Adrenal gland (tissue), 12 donors: ENCODE data around the gene NSMF. TPM values are rescaled to one million over a fixed set of nuclear protein-coding genes. Genes with fewer than 3 reads are reported as not detected.

Source experiments
- DNase-seq, 7 donors: peaks; one replicate each; pipeline ENCODE4 v3.0.0-alpha.2; 2019 to 2020
- H3K27ac ChIP-seq, 5 donors: fragments of 200-600 bp; sonication (generic) in 4 of 5; 1 replicate in 3 of 5; 2 replicates in 2 of 5; pipeline versions ENCODE4 v1.5.1 to v1.8.0; 2016 to 2020; ENCODE audit warnings: mild to moderate bottlenecking in 1 of 5
- H3K27me3 ChIP-seq: fragments of 200-600 bp; 2 replicates; pipeline ENCODE4 v1.8.0; 2021
- H3K36me3 ChIP-seq, 2 donors: fragments of 200-600 bp; replicated peaks in 1 of 2; 1 replicate in 1 of 2; 2 replicates in 1 of 2; pipeline versions ENCODE4 v1.5.1 to v1.8.0; 2018 to 2022
- H3K4me1 ChIP-seq, 2 donors: fragments of 200-600 bp; replicated peaks in 1 of 2; 1 replicate in 1 of 2; 2 replicates in 1 of 2; pipeline versions ENCODE4 v1.5.1 to v1.8.0; 2018 to 2021
- H3K4me3 ChIP-seq, 4 donors: fragments of 200-600 bp; sonication (generic) in 3 of 4; one replicate each; pipeline ENCODE4 v1.5.1; 2016 to 2018
- H3K9me3 ChIP-seq, 3 donors: fragments of 200-600 bp; sonication (generic) in 1 of 3; replicated peaks in 1 of 3; 1 replicate in 2 of 3; 2 replicates in 1 of 3; pipeline versions ENCODE4 v1.5.1 to v1.8.0; 2016 to 2021
- POLR2A ChIP-seq, 2 donors: fragments of 450-650 bp; IDR thresholded peaks; one replicate each; pipeline ENCODE4 v1.6.1; 2017; ENCODE audit warnings: antibody characterized with exemption in 2 of 2, mild to moderate bottlenecking in 2 of 2, moderate library complexity in 1 of 2
- WGBS, 4 donors: extraction: QIAGEN DNeasy Blood & Tissue Kit in 2 of 4; methylation state at CpG; one replicate each; pipeline versions ENCODE4 v1.1.5 to v1.1.7; 2013 to 2017; 5-methylcytosine and 5-hydroxymethylcytosine counted together
- intact Hi-C, 2 donors: fragments of 100-400 bp; cut with DNase I; formaldehyde crosslinking; loops; one replicate each; pipeline versions ENCODE4 v1.14.1 to v1.15.0; 2022 to 2023
- polyA plus RNA-seq, 3 donors: library from polyadenylated mRNA; stranded (reverse); fragments of 200-250 nt in 2 of 3; fragments of 350-450 nt in 1 of 3; fragmentation: Illumina TruSeq in 1 of 3; extraction: RNeasy Lipid Tissue Mini Kit (QIAGEN cat#74804) in 1 of 3; gene quantifications; one replicate each; pipeline ENCODE4 v1.2.3, GENCODE V29; 2013 to 2014
- total RNA-seq, 9 donors: library from RNA; depleted of rRNA in 4 of 9; stranded (reverse); fragments of >200 nt in 4 of 9; fragments of 120-200 nt in 1 of 9; fragmentation: NEBNext Ultra II Directional in 1 of 9; extraction: Animal tissue kit (Norgen Biotek cat#: 25700) in 1 of 9; gene quantifications; one replicate each; pipeline versions ENCODE4 v1.1.0 to v1.2.4, GENCODE V29; 2013 to 2023
- TF ChIP-seq, protein P1 (sequence below), 6 experiments: fragments of 450-650 bp in 4 of 6; fragments of 200-600 bp in 2 of 6; sonication (generic) in 1 of 6; IDR thresholded peaks; 1 replicate in 5 of 6; 2 replicates in 1 of 6; pipeline versions ENCODE4 v1.5.1 to v1.8.0; 2016 to 2021; ENCODE audit warnings: antibody characterized with exemption in 6 of 6, mild to moderate bottlenecking in 2 of 6, moderate library complexity in 1 of 6
- donor health status: healthy with polysubstance abuse.
- donor health status: Bipolar disorder and iron deficiency.
- donor health status: DM: yes; HTN: yes; CAD: no.
- donor health status: DM: no; HTN: no; CAD: no.
- donor health status: DM: no; HTN: no; CAD: no.
- donor health status: DM: yes; HTN: yes; CAD: no.

NSMF gene
- total and polyA plus RNA-seq, 12 donors = 8.7 to 118 (median 25.9) TPM

DNA sequence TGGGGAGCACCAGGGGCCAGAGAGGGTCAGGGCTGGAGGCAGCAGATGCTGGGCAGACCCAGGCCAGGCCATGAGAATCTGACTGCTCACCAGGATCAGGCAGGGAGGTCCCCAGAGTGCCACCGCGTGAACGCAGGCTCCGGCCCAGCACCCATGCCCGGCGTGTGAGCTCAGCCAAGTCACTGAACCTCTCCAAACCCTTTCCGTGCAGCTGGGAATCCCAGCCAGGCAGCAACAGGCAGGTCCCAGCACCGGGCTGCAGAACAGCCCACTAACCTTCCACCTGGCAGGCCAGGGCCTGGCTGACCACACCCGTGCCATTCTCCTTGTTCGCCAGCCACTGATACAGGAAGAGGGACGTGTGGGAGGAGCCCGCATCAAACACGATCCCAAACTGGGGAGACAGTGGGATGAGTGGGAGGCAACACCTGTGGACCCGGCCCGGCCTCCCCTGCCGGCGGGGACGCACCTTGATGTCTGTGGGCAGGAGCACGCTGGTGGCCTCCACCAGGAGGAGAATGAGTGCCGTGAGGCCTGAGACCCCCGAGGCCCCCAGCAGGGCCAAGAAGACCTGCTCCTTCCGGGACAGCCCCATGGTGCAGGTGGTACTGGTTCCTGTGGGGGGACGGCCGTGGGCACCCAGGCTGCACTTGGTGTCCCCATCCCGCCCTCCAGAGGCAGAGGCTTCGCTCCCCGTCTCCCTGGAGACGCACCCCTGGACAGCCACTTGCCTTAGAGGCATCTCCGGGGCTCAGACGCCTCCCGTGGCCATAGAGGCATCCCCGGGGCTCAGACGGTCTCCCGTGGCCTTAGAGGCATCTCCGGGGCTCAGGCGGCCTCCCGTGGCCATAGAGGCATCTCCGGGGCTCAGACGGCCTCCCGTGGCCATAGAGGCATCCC is 21.2 kb downstream of the NSMF start:
- H3K4me3 ChIP-seq = no peak overlapping the region
- no peak overlapping the region for H3K27ac ChIP-seq
- intact Hi-C loops = no loop called here
- TF ChIP-seq, protein P1, sequence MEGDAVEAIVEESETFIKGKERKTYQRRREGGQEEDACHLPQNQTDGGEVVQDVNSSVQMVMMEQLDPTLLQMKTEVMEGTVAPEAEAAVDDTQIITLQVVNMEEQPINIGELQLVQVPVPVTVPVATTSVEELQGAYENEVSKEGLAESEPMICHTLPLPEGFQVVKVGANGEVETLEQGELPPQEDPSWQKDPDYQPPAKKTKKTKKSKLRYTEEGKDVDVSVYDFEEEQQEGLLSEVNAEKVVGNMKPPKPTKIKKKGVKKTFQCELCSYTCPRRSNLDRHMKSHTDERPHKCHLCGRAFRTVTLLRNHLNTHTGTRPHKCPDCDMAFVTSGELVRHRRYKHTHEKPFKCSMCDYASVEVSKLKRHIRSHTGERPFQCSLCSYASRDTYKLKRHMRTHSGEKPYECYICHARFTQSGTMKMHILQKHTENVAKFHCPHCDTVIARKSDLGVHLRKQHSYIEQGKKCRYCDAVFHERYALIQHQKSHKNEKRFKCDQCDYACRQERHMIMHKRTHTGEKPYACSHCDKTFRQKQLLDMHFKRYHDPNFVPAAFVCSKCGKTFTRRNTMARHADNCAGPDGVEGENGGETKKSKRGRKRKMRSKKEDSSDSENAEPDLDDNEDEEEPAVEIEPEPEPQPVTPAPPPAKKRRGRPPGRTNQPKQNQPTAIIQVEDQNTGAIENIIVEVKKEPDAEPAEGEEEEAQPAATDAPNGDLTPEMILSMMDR (IDR thresholded peaks at IDR 0.05) = no peak
- TF ChIP-seq POLR2A (IDR thresholded peaks at IDR 0.05) = no peak
- H3K9me3 ChIP-seq = no peaks in the 10 kb centered on the region
- H3K27me3 ChIP-seq = no peaks in the 10 kb centered on the region
- H3K4me1 ChIP-seq = peaks cover 3 to 14% of the 10 kb centered on the region in 2 donors
- DNase-seq = no peak
- 71 to 85% (median 81%) methylated on average over 13 to 40 of the region's 40 CpGs for WGBS, 4 donors
- no peaks in the 10 kb centered on the region for H3K36me3 ChIP-seq

DNA sequence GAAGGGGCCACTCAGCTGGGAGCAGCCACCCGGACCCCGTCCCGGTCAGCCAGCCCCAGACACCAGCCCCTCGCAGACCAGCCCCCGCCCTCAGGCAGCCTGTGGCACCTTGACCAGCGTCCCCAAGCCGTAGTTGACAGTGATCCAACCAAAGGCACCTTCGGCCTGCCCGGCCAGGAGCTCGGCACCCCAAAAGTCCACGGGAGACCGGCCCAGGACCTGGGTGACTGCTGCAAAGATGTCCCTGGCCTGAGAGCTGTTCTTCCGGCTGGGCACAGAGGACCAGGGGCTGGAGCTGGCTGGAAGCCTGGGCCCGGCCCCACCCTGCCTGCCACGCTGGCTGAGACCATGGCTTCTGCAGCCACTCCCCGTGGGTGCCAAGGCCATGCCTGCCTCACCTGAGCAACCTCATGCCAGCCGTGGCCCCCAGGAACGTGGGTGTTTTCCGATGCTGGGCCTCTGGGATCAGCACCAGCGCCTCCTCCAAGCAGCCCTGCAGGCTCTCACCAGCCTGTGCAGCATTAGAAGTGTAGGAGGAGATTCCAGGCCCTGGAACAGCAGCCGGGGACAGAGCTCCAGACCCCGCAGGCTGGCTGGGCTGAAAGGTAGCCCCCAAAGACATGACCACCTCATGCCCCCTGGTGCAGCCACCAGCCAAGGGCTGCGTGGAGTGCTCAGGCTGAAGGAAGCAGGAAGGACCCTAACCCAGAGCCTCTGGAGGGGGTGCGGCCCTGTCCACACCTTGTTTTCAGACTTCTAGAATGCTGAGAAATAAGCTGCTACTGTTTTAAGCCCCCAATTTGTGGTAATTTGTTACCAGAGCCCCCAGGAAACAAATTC is 22.2 kb downstream of the NSMF start:
- Histone ChIP-seq H3K9me3 (no peaks in the 10 kb centered on the region), H3K27me3 (no peaks in the 10 kb centered on the region), H3K4me1 (peaks cover 3 to 14% of the 10 kb centered on the region in 2 donors), H3K36me3 (no peaks in the 10 kb centered on the region), H3K27ac (no peak overlapping the region), H3K4me3 (no peak overlapping the region)
- no peak for TF ChIP-seq POLR2A (IDR thresholded peaks at IDR 0.05)
- TF ChIP-seq, protein P1 (IDR thresholded peaks at IDR 0.05) = no peak
- intact Hi-C loops = no loop called here
- no peak for DNase-seq
- 76 to 100% (median 91%) methylated on average over 1 to 24 of the region's 24 CpGs for WGBS, 4 donors

DNA sequence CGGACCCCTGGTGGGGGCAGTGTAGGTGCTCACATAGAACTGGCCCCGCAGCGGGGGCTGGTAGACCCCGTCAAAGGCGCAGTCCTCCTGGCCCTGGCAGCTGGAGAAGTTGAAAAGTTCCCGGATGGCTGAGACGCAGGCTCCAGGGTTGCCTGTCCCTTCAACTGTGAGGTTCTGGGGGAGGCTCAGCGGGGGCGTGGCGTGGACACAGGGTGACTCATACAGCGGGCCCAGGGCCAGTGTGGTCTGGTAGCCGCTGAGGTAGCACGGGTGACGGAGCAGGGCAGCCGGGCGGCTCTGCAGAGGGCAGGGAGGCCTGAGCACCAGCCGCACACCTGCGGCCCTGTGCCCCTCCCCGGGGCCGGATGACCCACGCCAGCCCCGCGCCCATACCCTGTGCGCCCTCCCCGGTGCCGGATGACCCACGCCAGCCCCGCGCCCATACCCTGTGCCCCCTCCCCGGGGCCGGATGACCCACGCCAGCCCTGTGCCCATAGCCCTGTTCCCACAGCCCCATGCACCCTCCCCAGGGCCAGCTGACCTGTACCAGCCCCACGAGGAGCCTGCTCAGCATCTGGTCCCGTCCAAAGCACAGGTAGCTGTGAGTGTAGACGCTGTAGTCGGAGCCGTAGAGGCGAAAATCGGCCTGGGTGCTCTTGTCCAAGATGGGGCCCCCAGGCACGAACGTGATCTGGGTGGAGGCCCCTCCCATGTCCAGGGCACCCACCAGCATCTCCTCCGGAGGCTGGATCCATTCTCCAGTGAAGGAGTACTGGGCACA is 23.0 kb downstream of the NSMF start:
- intact Hi-C loops = no loop called here
- no peaks in the 10 kb centered on the region for H3K9me3 ChIP-seq
- WGBS, 4 donors = 39 to 68% (median 57%) methylated on average over 10 to 42 of the region's 42 CpGs
- H3K4me1 ChIP-seq = peaks cover 0 to 9% of the 10 kb centered on the region in 2 donors
- TF ChIP-seq POLR2A (IDR thresholded peaks at IDR 0.05) = peak in 1 of 2 donors; percentile 36
- TF ChIP-seq, protein P1 (IDR thresholded peaks at IDR 0.05) = no peak
- no peaks in the 10 kb centered on the region for H3K36me3 ChIP-seq
- H3K27ac ChIP-seq = no peak overlapping the region
- peak; percentile 81 to 96 (median 93) for DNase-seq
- no peak overlapping the region for H3K4me3 ChIP-seq
- no peaks in the 10 kb centered on the region for H3K27me3 ChIP-seq
